HAP-1 (cell line): ENCODE measurements around the gene UBTF.

ENCODE experiments used
- DNase-seq, 2 experiments: peaks; one replicate each; pipeline ENCODE4 v3.0.0-alpha.2; 2016 to 2020; ENCODE audit warnings: low spot score in 2 of 2
- H3K27me3 ChIP-seq: fragments of 250-450 bp; sonication (Bioruptor Pico); 2 replicates; pipeline ENCODE4 v1.5.1; 2020; ENCODE audit warnings: low read depth, mild to moderate bottlenecking, moderate library complexity
- H3K36me3 ChIP-seq: fragments of 250-450 bp; sonication (Bioruptor Pico); replicated peaks from 2 replicates; pipeline ENCODE4 v1.5.1; 2020; ENCODE audit warnings: mild to moderate bottlenecking
- H3K4me1 ChIP-seq: fragments of 250-450 bp; sonication (Bioruptor Pico); 2 replicates; pipeline ENCODE4 v1.5.1; 2020; ENCODE audit warnings: mild to moderate bottlenecking
- H3K4me3 ChIP-seq: fragments of 250-450 bp; sonication (Bioruptor Pico); 2 replicates; pipeline ENCODE4 v1.5.1; 2020; ENCODE audit warnings: mild to moderate bottlenecking, moderate library complexity
- H3K9me3 ChIP-seq: fragments of 250-450 bp; sonication (Bioruptor Pico); 2 replicates; pipeline ENCODE4 v1.5.1; 2020; ENCODE audit warnings: mild to moderate bottlenecking, moderate library complexity
- in situ Hi-C: fragments of 300-500 bp; cut with MboI; formaldehyde crosslinking; loops from 3 replicates; pipeline ENCODE4 v1.14.3; 2020; ENCODE audit warnings: low sequenced_read_pairs, inconsistent platforms, mixed read lengths

UBTF gene

GRCh38 chr17:44188576-44189403, 30.7 kb downstream of the UBTF start:
- Histone ChIP-seq H3K36me3 (peaks cover 30% of the 10 kb centered on the region), H3K4me3 (no peak overlapping the region), H3K27me3 (no peaks in the 10 kb centered on the region), H3K9me3 (no peaks in the 10 kb centered on the region), H3K4me1 (peaks cover 12% of the 10 kb centered on the region)
- DNase-seq, result no peak
- in situ Hi-C loops, result no loop called here

GRCh38 chr17:44187131-44187899, 32.2 kb downstream of the UBTF start:
- no peaks in the 10 kb centered on the region for H3K9me3 ChIP-seq
- peaks cover 12% of the 10 kb centered on the region for H3K4me1 ChIP-seq
- H3K27me3 ChIP-seq, result no peaks in the 10 kb centered on the region
- H3K4me3 ChIP-seq, result peak overlapping the region; percentile 67
- in situ Hi-C loops, result no loop called here
- H3K36me3 ChIP-seq, result peaks cover 35% of the 10 kb centered on the region
- no peak for DNase-seq

DNA sequence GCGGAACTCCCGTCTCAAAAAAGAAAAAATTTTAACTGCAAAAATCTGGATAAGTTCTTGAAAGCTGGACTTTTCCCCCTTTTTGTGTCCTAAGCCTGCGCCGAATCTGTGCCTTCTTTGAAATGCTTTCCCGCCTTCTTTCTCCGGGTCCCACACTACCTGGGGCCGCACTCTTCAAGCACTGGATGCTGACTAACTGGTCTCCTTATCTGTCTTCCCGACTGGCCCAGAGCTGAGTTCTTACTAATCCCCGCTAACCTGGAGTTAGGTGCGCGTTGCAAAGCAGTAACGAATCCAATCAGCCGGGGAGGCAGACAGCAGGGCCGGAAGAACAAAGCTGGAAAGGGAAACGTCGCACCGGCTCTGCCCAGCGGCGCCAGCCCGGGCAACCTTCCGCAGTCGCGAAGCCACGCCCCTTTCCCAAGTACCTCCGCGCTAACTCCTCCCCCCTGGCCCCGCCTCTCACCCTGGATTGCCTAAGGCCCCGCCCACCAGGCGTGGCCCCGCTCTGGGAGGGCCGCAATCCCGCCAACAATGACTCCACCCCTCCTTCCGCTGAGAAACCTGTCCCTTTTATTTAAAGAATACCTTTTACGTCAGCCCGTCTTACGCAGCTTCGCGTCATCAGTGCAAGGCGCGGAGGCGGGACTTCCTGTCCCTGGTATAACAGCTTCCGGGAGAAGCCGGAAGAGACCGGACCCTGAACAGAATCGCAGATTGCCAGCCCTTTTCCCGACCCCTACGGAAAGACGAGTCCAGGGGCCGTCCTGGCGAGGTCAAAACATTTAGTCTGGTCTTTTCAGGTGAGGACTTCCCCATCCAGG, 33.0 kb downstream of the UBTF start, which contains the start of gene TMUB2:
TMUB2 (plus strand) TSS at position 666 of the 824 bp plus-strand sequence. CDS start 737 bp downstream, outside the sequence.
- Histone ChIP-seq H3K36me3 (peaks cover 42% of the 10 kb centered on the region), H3K4me3 (peak within 1 kb of the TSS; percentile 67), H3K27me3 (no peaks in the 10 kb centered on the region), H3K4me1 (peaks cover 12% of the 10 kb centered on the region), H3K9me3 (no peaks in the 10 kb centered on the region)
- in situ Hi-C loops, result no loop called here
- peak; percentile 99 to 100 for DNase-seq

DNA sequence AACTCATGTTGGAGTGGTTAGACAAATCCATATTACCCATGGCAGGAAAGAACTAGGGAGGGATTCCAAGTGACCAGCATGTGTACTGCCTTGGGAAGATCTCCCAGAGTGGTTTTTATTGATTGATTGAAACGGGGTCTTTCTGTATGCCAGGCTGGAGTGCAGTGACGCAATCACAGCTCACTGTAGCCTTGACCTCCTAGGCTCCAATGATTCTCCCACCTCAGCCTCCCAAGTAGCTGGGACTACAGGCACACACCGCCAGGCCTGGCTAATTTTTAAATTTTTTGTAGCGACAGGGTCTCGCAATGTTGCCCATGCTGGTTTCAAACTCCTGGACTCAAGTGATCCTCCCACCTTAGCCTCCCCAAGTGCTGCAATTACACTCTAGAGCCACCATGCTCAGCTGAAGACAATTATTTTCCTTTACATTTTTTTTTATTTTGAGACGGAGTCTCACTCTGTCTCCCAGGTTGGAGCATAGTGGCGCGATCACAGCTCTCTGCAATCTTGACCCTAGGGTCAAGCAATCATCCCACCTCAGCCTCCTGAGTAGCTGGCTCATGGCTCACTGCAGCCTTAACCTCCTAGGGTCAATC, 35.2 kb downstream of the UBTF start:
- peaks cover 28% of the 10 kb centered on the region for H3K36me3 ChIP-seq
- no peaks in the 10 kb centered on the region for H3K9me3 ChIP-seq
- no peak overlapping the region for H3K4me3 ChIP-seq
- H3K27me3 ChIP-seq, result no peaks in the 10 kb centered on the region
- peaks cover 12% of the 10 kb centered on the region for H3K4me1 ChIP-seq
- DNase-seq, result no peak
- in situ Hi-C loops, result no loop called here

DNA sequence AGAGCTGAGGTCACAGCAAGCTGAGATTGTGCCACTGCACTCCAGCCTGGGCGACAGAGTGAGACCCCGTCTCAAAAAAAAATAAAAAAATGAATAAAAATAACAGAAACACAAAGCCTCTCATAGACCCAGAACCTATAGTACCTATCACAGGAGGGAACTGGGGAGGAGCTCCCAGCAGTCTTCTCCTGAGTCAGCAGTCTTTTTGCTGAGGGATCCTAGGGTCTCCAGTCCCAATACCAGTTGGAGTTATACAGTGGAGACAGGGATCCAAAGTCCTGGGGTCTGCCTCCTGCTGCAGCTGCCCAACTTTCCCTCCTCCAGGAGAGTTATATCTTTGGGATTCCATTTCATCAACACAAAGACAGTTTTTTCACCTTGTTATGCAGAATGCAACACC, 36.5 kb downstream of the UBTF start:
- H3K9me3 ChIP-seq, result no peaks in the 10 kb centered on the region
- no peaks in the 10 kb centered on the region for H3K27me3 ChIP-seq
- H3K4me3 ChIP-seq, result no peak overlapping the region
- H3K36me3 ChIP-seq, result peaks cover 37% of the 10 kb centered on the region
- in situ Hi-C loops, result no loop called here
- no peak for DNase-seq
- peaks cover 12% of the 10 kb centered on the region for H3K4me1 ChIP-seq

- DNase-seq, result no peak
- in situ Hi-C loops, result no loop called here
- peaks cover 25% of the 10 kb centered on the region for H3K36me3 ChIP-seq
- H3K4me3 ChIP-seq, result no peak overlapping the region
- H3K4me1 ChIP-seq, result no peaks in the 10 kb centered on the region
- H3K9me3 ChIP-seq, result no peaks in the 10 kb centered on the region
- no peaks in the 10 kb centered on the region for H3K27me3 ChIP-seq
Observed at GRCh38 chr17:44178133-44178532, 41.3 kb downstream of the UBTF start.

DNA sequence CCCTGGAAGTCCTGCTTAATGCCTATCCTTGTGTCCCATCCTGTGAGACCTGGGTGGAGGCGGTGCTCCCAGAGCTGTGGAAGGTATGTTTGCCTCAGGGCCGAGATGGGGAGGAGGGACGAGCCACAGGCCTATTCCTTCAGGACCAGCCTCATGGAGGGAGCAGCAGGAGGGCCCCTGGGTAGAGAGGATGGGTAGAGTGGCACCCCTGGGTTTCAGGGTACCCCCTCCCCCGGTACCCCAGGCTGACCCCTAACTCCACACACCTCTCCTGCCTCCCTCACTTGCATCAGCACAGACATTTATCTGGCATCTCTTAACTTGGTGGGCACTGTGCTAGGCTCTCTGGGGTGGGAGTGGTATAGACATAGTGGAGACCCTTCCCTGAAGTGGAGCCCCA, 41.8 kb downstream of the UBTF start:
- Histone ChIP-seq H3K9me3 (no peaks in the 10 kb centered on the region), H3K36me3 (peaks cover 20% of the 10 kb centered on the region)
- in situ Hi-C loops, result no loop called here

DNA sequence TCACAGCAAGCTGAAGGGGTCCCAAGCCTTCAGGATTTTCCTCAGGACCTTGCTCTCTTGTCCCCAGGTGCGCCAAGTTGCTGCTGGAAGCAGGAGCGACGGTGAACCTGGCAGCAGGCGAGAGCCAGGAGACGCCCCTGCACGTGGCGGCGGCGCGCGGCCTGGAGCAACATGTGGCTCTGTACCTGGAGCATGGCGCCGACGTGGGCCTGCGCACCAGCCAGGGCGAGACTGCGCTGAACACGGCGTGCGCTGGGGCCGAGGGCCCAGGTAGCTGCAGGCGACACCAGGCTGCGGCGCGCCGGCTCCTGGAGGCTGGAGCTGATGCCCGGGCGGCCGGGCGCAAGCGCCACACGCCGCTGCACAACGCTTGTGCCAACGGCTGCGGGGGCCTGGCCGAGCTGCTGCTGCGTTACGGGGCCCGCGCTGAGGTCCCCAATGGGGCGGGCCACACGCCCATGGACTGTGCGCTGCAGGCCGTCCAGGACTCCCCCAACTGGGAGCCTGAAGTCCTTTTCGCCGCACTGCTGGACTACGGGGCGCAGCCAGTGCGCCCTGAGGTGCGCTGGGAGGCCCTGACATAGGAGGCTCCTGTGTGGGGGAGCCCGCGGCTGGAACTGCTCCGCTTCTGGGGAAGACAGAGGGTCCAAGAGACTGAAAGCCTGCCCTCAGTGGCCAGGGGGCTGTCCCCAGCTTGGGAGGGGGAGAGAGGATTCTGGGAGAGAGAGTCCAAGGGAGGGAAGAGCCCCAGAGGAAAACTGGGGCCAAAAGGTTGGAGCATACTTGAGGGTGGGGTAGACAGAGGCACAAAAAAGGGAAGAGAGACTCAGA, 42.6 kb downstream of the UBTF start:
- Histone ChIP-seq H3K27me3 (no peaks in the 10 kb centered on the region), H3K4me3 (no peak overlapping the region), H3K36me3 (peaks cover 14% of the 10 kb centered on the region), H3K4me1 (no peaks in the 10 kb centered on the region), H3K9me3 (no peaks in the 10 kb centered on the region)
- in situ Hi-C loops, result no loop called here
- DNase-seq, result no peak

More for the DNA sequence above, 41.8 kb downstream of the UBTF start:
- no peaks in the 10 kb centered on the region for H3K27me3 ChIP-seq
- no peak for DNase-seq
- H3K4me1 ChIP-seq, result no peaks in the 10 kb centered on the region
- H3K4me3 ChIP-seq, result no peak overlapping the region

DNA sequence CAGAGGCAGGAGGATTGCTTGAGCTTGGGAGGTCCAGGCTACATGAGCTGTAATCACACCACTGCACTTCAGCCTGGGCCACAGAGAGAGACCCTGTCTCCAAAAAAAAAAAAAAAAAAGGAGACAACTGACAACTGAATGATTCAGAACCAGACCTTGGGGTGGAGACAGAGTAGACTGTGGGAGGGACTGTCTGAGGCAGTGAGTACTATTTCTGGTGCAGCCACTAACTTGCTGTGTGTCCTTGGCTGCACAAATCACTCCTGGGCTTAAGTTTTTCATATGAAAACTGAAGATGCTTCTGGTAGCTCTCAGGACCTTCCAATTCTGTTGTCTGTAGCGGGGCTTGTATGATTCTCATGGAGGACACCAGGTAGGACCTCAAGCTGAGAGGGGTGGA, 43.2 kb downstream of the UBTF start:
- H3K27me3 ChIP-seq, result no peaks in the 10 kb centered on the region
- H3K4me3 ChIP-seq, result no peak overlapping the region
- no peak for DNase-seq
- in situ Hi-C loops, result no loop called here
- peaks cover 9% of the 10 kb centered on the region for H3K36me3 ChIP-seq
- H3K4me1 ChIP-seq, result no peaks in the 10 kb centered on the region
- no peaks in the 10 kb centered on the region for H3K9me3 ChIP-seq

GRCh38 chr17:44174427-44174826, 45.0 kb downstream of the UBTF start:
- no peaks in the 10 kb centered on the region for H3K4me1 ChIP-seq
- no peaks in the 10 kb centered on the region for H3K9me3 ChIP-seq
- DNase-seq, result no peak
- in situ Hi-C loops, result no loop called here
- no peak overlapping the region for H3K4me3 ChIP-seq
- peaks cover 9% of the 10 kb centered on the region for H3K36me3 ChIP-seq
- no peaks in the 10 kb centered on the region for H3K27me3 ChIP-seq

GRCh38 chr17:44171931-44172455, 47.5 kb downstream of the UBTF start:
- Histone ChIP-seq H3K9me3 (no peaks in the 10 kb centered on the region), H3K27me3 (no peaks in the 10 kb centered on the region), H3K4me1 (no peaks in the 10 kb centered on the region), H3K36me3 (no peaks in the 10 kb centered on the region; the same call in 1 of the 2 replicates), H3K4me3 (no peak overlapping the region)
- in situ Hi-C loops, result no loop called here
- DNase-seq, result no peak

- in situ Hi-C loops, result no loop called here
- H3K4me1 ChIP-seq, result no peaks in the 10 kb centered on the region
Observed at GRCh38 chr17:44170499-44171201, 48.8 kb downstream of the UBTF start, which contains the start of gene ASB16. Gene ASB16, plus strand, starts transcription at chr17:44170704. Its CDS starts 86 bp downstream, at chr17:44170790.

More at GRCh38 chr17:44170499-44171201, 48.8 kb downstream of the UBTF start, which contains the start of gene ASB16:
- Histone ChIP-seq H3K27me3 (no peaks in the 10 kb centered on the region), H3K9me3 (no peaks in the 10 kb centered on the region), H3K36me3 (no peaks in the 10 kb centered on the region; the same call in 1 of the 2 replicates), H3K4me3 (no peak within 1 kb of the TSS)
- DNase-seq, result no peak
